A549 (cell line): ENCODE data around the gene RYR1. TPM values are rescaled to one million over a fixed set of nuclear protein-coding genes. Genes with fewer than 3 reads are reported as not detected.

ENCODE experiments used
- ATAC-seq, 2 experiments: fragments of 200-7000 bp in 1 of 2; fragments of >200 bp in 1 of 2; cut with Nextera tagmentation in 1 of 2; cut with Tn5 transposase in 1 of 2; 3 replicates each; pipeline versions ENCODE4 v1.8.0 to v1.9.1; 2018 to 2020; ENCODE audit warnings: mild to moderate bottlenecking in 1 of 2, moderate library complexity in 1 of 2
- CTCF ChIA-PET: fragments of 300-600 bp; sonication (Branson Sonifier 250); formaldehyde crosslinking; extraction: SDS; loops from one replicate; lab custom pipeline; 2021; ENCODE audit warnings: antibody characterized with exemption, inconsistent platforms; lab: Yijun Ruan, JAX
- POLR2A ChIA-PET: fragments of 350-600 bp; formaldehyde crosslinking; extraction: SDS; loops from one replicate; lab custom pipeline; 2021; ENCODE audit warnings: antibody characterized with exemption, inconsistent platforms; lab: Yijun Ruan, JAX
- DNase-seq, 2 experiments: peaks; one replicate each; pipeline versions ENCODE4 v3.0.0 to v3.0.0-alpha.2; 2011 to 2016; ENCODE audit warnings: low read depth in 1 of 2, low spot score in 1 of 2
- FAIRE-seq: peaks from 2 replicates; lab custom pipeline; 2011; peaks lifted over from hg19 to GRCh38; lab: Jason Lieb, UNC
- H3K27ac ChIP-seq, 2 experiments: fragments of >200 bp; sonication (Bioruptor Twin); formaldehyde crosslinking; 3 replicates each; pipeline ENCODE4 v1.5.1; 2016 to 2017
- H3K4me1 ChIP-seq: fragments of >200 bp; sonication (Bioruptor Twin); formaldehyde crosslinking; 3 replicates; pipeline ENCODE4 v1.6.1; 2016
- H3K4me2 ChIP-seq: fragments of >200 bp; sonication (Bioruptor Twin); formaldehyde crosslinking; 3 replicates; pipeline ENCODE4 v1.6.1; 2016
- H3K4me3 ChIP-seq: fragments of >200 bp; sonication (Bioruptor Twin); formaldehyde crosslinking; 3 replicates; pipeline ENCODE4 v1.5.1; 2016
- H3K9me3 ChIP-seq: fragments of >200 bp; sonication (Bioruptor Twin); formaldehyde crosslinking; 3 replicates; pipeline ENCODE4 v1.6.1; 2016
- ATOH8 ChIP-seq: fragments of 250-450 bp; sonication (Bioruptor Pico); IDR thresholded peaks from 2 replicates; pipeline ENCODE4 v1.5.0; 2020; ENCODE audit warnings: low read depth, mild to moderate bottlenecking, moderate library complexity
- CBX8 ChIP-seq: fragments of 200-600 bp; sonication (generic); IDR thresholded peaks from 2 replicates; pipeline ENCODE4 v1.6.1; 2016
- CEBPB ChIP-seq, 2 experiments: fragments of >200 bp in 1 of 2; sonication (Bioruptor Twin) in 1 of 2; formaldehyde crosslinking in 1 of 2; IDR thresholded peaks; 2 replicates each; pipeline ENCODE4 v1.6.1; 2012 to 2016
- CHD2 ChIP-seq: fragments of 150-350 bp; IDR thresholded peaks from 2 replicates; pipeline ENCODE4 v1.6.1; 2014; ENCODE audit warnings: low read length; ENCODE audit not compliant: partially characterized antibody
- EHF ChIP-seq: fragments of 250-450 bp; sonication (Bioruptor Pico); IDR thresholded peaks from 2 replicates; pipeline ENCODE4 v1.5.0; 2020; ENCODE audit warnings: mild to moderate bottlenecking
- EHMT2 ChIP-seq: fragments of 200-600 bp; sonication (generic); IDR thresholded peaks from 2 replicates; pipeline ENCODE4 v1.6.1; 2016; ENCODE audit warnings: antibody characterized with exemption, low read depth, mild to moderate bottlenecking, moderate library complexity
- FOSB ChIP-seq: fragments of 250-450 bp; sonication (Bioruptor Pico); IDR thresholded peaks from 2 replicates; pipeline ENCODE4 v1.5.0; 2020; ENCODE audit warnings: mild to moderate bottlenecking, moderate library complexity
- FOSL2 ChIP-seq, 2 experiments: fragments of 450-650 bp in 1 of 2; fragments of >200 bp in 1 of 2; sonication (Bioruptor Twin) in 1 of 2; formaldehyde crosslinking; IDR thresholded peaks; 2 replicates each; pipeline versions ENCODE4 v1.5.0 to v1.6.1; 2016 to 2020; ENCODE audit warnings: mild to moderate bottlenecking in 1 of 2, moderate library complexity in 1 of 2
- HES2 ChIP-seq: fragments of >200 bp; sonication (Bioruptor Twin); formaldehyde crosslinking; IDR thresholded peaks from 2 replicates; pipeline ENCODE4 v1.6.1; 2016
- HOXA7 ChIP-seq: fragments of 250-450 bp; sonication (Bioruptor Pico); IDR thresholded peaks from 2 replicates; pipeline ENCODE4 v1.5.0; 2020; ENCODE audit warnings: mild to moderate bottlenecking, moderate library complexity
- JUN ChIP-seq, 2 experiments: fragments of >200 bp; sonication (Bioruptor Twin); formaldehyde crosslinking; IDR thresholded peaks; 2 replicates in 1 of 2; 3 replicates in 1 of 2; pipeline ENCODE4 v1.6.1; 2016 to 2017
- NR3C1 ChIP-seq: fragments of >200 bp; sonication (Bioruptor Twin); formaldehyde crosslinking; IDR thresholded peaks from 3 replicates; pipeline ENCODE4 v1.6.1; 2017
- PHF8 ChIP-seq: fragments of 200-600 bp; sonication (generic); IDR thresholded peaks from 2 replicates; pipeline ENCODE4 v1.6.1; 2016; ENCODE audit warnings: low read depth, mild to moderate bottlenecking, antibody characterized with exemption, moderate library complexity, borderline replicate concordance
- RARB ChIP-seq: fragments of 250-450 bp; sonication (Bioruptor Pico); IDR thresholded peaks from 2 replicates; pipeline ENCODE4 v1.8.0; 2021; ENCODE audit warnings: mild to moderate bottlenecking, moderate library complexity
- RFX5 ChIP-seq: fragments of 450-650 bp; IDR thresholded peaks from 2 replicates; pipeline ENCODE4 v1.7.1; 2014; ENCODE audit warnings: antibody characterized with exemption, mild to moderate bottlenecking, moderate library complexity
- TFCP2L1 ChIP-seq: fragments of 250-450 bp; sonication (Bioruptor Pico); IDR thresholded peaks from 2 replicates; pipeline ENCODE4 v1.5.0; 2021; ENCODE audit warnings: mild to moderate bottlenecking
- USF2 ChIP-seq: fragments of 450-650 bp; IDR thresholded peaks from 2 replicates; pipeline ENCODE4 v1.6.1; 2014; ENCODE audit warnings: antibody characterized with exemption
- ZSCAN20 ChIP-seq: fragments of 250-450 bp; sonication (Bioruptor Pico); IDR thresholded peaks from 2 replicates; pipeline ENCODE4 v1.8.0; 2022; ENCODE audit warnings: mild to moderate bottlenecking, moderate library complexity
- WGBS: methylation state at CpG from one replicate; pipeline ENCODE4 v1.1.6; 2017; ENCODE audit errors: missing lambda C conversion rate; 5-methylcytosine and 5-hydroxymethylcytosine counted together
- polyA plus RNA-seq, 4 experiments: library from polyadenylated mRNA; depleted of rRNA in 3 of 4; stranded (reverse); fragments of >200 nt; fragmentation: RNase III in 1 of 4; extraction: RNeasy Plus Mini Kit Qiagen cat#74134 plus additional on column Dnase treatment in 1 of 4; gene quantifications; 2 replicates in 3 of 4; 3 replicates in 1 of 4; pipeline ENCODE4 v1.2.3, GENCODE V29; 2011 to 2017
- TF ChIP-seq, protein P1 (sequence below): fragments of 200-600 bp; sonication (generic); IDR thresholded peaks from 2 replicates; pipeline ENCODE4 v1.6.1; 2016; ENCODE audit warnings: antibody characterized with exemption, mild to moderate bottlenecking, moderate library complexity
- TF ChIP-seq, protein P2 (sequence below): IDR thresholded peaks from 2 replicates; pipeline ENCODE4 v1.6.1; 2012

RYR1 gene
- polyA plus RNA-seq, 2 of the 4 experiments (the other 2 are of a cell fraction) = 1.4 to 3.1 TPM

GRCh38 chr19:38614289-38614688, 180.8 kb downstream of the RYR1 start:
- POLR2A ChIA-PET = interaction anchor here (0.6 to 0.7 kb wide), 2 partner anchors 130 to 180 kb away, joined by 3 to 5 read pairs; no protein-coding TSS in a partner anchor
- no peak for FAIRE-seq

GRCh38 chr19:38615007-38615581, 181.6 kb downstream of the RYR1 start:
- H3K27ac ChIP-seq = no peak overlapping the region
- no peak for DNase-seq
- CTCF ChIA-PET = interaction anchor here (0.6 to 5.2 kb wide), 11 partner anchors 11 to 212 kb away, joined by 3 to 40 read pairs (median 4); partner anchors contain the start of gene FAM98C
- H3K4me1 ChIP-seq = peaks cover 11% of the 10 kb centered on the region
- no peaks in the 10 kb centered on the region for H3K9me3 ChIP-seq
- POLR2A ChIA-PET = interaction anchor here (0.7 to 1.5 kb wide), 2 partner anchors 131 to 238 kb away, joined by 3 to 5 read pairs; no protein-coding TSS in a partner anchor
- no peak for FAIRE-seq
- no peak overlapping the region for H3K4me2 ChIP-seq
- ATAC-seq = no peak
- WGBS = 77% methylated on average over 7 of the region's 7 CpGs
- H3K4me3 ChIP-seq = no peak overlapping the region
- TF ChIP-seq RFX5 (no peak), HOXA7 (CRISPR knock-in tag) (no peak), EHMT2 (no peak), TFCP2L1 (CRISPR knock-in tag) (no peak), USF2 (0 out of 2 replicates have a peak, but pooled peaks have one; percentile 34), JUN (IDR thresholded peaks at IDR 0.05) (no peak), RARB (CRISPR knock-in tag) (no peak)
- TF ChIP-seq, protein P1, sequence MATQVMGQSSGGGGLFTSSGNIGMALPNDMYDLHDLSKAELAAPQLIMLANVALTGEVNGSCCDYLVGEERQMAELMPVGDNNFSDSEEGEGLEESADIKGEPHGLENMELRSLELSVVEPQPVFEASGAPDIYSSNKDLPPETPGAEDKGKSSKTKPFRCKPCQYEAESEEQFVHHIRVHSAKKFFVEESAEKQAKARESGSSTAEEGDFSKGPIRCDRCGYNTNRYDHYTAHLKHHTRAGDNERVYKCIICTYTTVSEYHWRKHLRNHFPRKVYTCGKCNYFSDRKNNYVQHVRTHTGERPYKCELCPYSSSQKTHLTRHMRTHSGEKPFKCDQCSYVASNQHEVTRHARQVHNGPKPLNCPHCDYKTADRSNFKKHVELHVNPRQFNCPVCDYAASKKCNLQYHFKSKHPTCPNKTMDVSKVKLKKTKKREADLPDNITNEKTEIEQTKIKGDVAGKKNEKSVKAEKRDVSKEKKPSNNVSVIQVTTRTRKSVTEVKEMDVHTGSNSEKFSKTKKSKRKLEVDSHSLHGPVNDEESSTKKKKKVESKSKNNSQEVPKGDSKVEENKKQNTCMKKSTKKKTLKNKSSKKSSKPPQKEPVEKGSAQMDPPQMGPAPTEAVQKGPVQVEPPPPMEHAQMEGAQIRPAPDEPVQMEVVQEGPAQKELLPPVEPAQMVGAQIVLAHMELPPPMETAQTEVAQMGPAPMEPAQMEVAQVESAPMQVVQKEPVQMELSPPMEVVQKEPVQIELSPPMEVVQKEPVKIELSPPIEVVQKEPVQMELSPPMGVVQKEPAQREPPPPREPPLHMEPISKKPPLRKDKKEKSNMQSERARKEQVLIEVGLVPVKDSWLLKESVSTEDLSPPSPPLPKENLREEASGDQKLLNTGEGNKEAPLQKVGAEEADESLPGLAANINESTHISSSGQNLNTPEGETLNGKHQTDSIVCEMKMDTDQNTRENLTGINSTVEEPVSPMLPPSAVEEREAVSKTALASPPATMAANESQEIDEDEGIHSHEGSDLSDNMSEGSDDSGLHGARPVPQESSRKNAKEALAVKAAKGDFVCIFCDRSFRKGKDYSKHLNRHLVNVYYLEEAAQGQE = no peak

More at GRCh38 chr19:38614289-38614688, 180.8 kb downstream of the RYR1 start:
- Histone ChIP-seq H3K27ac (no peak overlapping the region), H3K4me1 (peaks cover 6% of the 10 kb centered on the region), H3K4me2 (no peak overlapping the region), H3K9me3 (no peaks in the 10 kb centered on the region), H3K4me3 (no peak overlapping the region)
- ATAC-seq (no peak), DNase-seq (no peak)
- 54% methylated on average over 3 of the region's 3 CpGs for WGBS
- TF ChIP-seq FOSB (no peak), ZSCAN20 (CRISPR knock-in tag) (no peak), EHF (CRISPR knock-in tag) (no peak), FOSL2 (IDR thresholded peaks at IDR 0.05) (no peak), FOSL2 (CRISPR knock-in tag; IDR thresholded peaks at IDR 0.05) (no peak), CHD2 (no peak), HES2 (no peak), CBX8 (no peak), PHF8 (no peak), NR3C1 (no peak), CEBPB (IDR thresholded peaks at IDR 0.05) (no peak), RARB (CRISPR knock-in tag) (no peak), ATOH8 (CRISPR knock-in tag) (no peak)
- TF ChIP-seq, protein P1 = no peak
- TF ChIP-seq, protein P2, sequence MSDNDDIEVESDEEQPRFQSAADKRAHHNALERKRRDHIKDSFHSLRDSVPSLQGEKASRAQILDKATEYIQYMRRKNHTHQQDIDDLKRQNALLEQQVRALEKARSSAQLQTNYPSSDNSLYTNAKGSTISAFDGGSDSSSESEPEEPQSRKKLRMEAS = no peak
- CTCF ChIA-PET = interaction anchor here (0.6 to 5.2 kb wide), 8 partner anchors 21 to 316 kb away, joined by 3 to 30 read pairs (median 4); partner anchors contain the start of genes CATSPERG, FAM98C, MRPS12 and SARS2
